Measurements from ENCODE around the gene ME3. TPM values are rescaled to one million over a fixed set of nuclear protein-coding genes. Genes with fewer than 3 reads are reported as not detected.
"Not testable (repeated sequence)": the region's sequence is repeated elsewhere in the genome, so short reads cannot be mapped to it uniquely, and the experiment has no call there.

The ME3 gene
- total RNA-seq, 1 donor from 2014 or later = 0.92 TPM

DNA sequence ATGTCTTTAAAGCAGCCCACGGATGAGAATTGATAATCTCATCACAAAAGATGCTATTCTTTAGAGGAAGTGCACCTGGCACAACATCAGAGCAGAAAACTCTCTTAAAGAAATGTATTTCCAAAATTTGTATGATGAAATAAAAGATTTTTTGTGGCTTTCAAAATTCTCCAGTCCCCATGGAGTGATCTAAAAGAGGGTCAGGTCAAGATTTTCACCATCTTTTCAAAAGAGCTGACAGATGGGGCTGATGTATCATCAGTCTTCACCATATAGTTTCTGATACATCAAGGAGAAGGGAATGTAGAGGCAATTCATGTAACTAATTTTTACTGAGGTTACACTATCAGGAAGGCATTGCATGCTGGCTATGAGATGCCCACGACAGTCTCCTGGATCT is 11.7 kb downstream of the ME3 start:
- TF ChIP-seq, protein P1, sequence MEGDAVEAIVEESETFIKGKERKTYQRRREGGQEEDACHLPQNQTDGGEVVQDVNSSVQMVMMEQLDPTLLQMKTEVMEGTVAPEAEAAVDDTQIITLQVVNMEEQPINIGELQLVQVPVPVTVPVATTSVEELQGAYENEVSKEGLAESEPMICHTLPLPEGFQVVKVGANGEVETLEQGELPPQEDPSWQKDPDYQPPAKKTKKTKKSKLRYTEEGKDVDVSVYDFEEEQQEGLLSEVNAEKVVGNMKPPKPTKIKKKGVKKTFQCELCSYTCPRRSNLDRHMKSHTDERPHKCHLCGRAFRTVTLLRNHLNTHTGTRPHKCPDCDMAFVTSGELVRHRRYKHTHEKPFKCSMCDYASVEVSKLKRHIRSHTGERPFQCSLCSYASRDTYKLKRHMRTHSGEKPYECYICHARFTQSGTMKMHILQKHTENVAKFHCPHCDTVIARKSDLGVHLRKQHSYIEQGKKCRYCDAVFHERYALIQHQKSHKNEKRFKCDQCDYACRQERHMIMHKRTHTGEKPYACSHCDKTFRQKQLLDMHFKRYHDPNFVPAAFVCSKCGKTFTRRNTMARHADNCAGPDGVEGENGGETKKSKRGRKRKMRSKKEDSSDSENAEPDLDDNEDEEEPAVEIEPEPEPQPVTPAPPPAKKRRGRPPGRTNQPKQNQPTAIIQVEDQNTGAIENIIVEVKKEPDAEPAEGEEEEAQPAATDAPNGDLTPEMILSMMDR (IDR thresholded peaks at IDR 0.05; ENCODE audit: unreplicated experiment) = no peak
- DNase-seq (ENCODE audit: low spot score) = no peak
- no peaks in the 10 kb centered on the region for H3K4me1 Mint-ChIP-seq (ENCODE audit: unreplicated experiment)
- no peak overlapping the region for H3K27ac Mint-ChIP-seq (ENCODE audit: unreplicated experiment)
- H3K27me3 Mint-ChIP-seq (ENCODE audit: unreplicated experiment) = peaks cover 1% of the 10 kb centered on the region
- H3K36me3 Mint-ChIP-seq (ENCODE audit: low read depth, unreplicated experiment) = no peaks in the 10 kb centered on the region
- no peaks in the 10 kb centered on the region for H3K9me3 Mint-ChIP-seq (ENCODE audit: unreplicated experiment)
- H3K4me3 Mint-ChIP-seq (ENCODE audit: unreplicated experiment) = no peak overlapping the region

DNA sequence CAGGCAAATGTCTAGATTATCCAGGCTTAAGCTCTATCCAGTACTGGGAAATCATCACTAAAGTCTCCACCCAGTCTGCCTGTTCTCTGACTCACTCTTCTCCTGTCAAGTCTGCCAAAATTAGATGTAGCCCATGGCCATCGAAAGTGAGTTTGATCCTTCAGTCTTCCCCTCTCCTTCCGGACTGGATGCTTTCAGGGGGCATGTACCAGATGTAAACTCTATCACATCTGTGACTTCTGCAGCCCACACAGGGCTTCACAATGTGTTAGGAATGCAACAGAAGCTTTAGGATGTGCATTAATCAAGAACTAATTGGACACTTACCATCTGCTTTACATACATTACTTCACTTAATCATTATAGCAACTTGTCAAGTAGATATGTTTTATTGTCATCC is 12.3 kb downstream of the ME3 start:
- no peak for DNase-seq (ENCODE audit: low spot score)
- TF ChIP-seq, protein P1 (IDR thresholded peaks at IDR 0.05; ENCODE audit: unreplicated experiment) = no peak
- Mint-ChIP-seq H3K9me3 (ENCODE audit: unreplicated experiment) (no peaks in the 10 kb centered on the region), H3K36me3 (ENCODE audit: low read depth, unreplicated experiment) (no peaks in the 10 kb centered on the region), H3K27me3 (ENCODE audit: unreplicated experiment) (peaks cover 1% of the 10 kb centered on the region), H3K4me1 (ENCODE audit: unreplicated experiment) (no peaks in the 10 kb centered on the region), H3K27ac (ENCODE audit: unreplicated experiment) (no peak overlapping the region), H3K4me3 (ENCODE audit: unreplicated experiment) (no peak overlapping the region)

DNA sequence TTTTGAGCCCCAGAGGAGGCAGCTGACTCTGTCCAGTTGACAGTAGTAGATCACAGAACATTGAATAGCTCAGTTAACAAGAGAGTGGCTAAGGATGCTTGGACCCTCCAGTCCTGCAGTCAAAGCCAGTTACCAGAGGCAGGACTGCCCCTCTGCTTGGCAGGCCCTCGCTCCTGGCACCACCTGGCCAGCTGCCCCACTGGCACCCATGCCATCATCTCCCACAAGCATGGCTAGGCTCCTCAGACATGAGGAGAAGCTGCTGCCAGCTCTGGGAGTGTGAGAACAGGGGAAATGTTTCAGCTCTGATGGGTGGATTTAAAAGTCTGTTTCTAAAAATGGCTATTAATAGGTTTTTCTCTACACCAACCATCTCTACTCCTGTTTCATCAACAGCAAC is 13.9 kb downstream of the ME3 start:
- no peaks in the 10 kb centered on the region for H3K4me1 Mint-ChIP-seq (ENCODE audit: unreplicated experiment)
- H3K27ac Mint-ChIP-seq (ENCODE audit: unreplicated experiment) = no peak overlapping the region
- no peak overlapping the region for H3K4me3 Mint-ChIP-seq (ENCODE audit: unreplicated experiment)

DNA sequence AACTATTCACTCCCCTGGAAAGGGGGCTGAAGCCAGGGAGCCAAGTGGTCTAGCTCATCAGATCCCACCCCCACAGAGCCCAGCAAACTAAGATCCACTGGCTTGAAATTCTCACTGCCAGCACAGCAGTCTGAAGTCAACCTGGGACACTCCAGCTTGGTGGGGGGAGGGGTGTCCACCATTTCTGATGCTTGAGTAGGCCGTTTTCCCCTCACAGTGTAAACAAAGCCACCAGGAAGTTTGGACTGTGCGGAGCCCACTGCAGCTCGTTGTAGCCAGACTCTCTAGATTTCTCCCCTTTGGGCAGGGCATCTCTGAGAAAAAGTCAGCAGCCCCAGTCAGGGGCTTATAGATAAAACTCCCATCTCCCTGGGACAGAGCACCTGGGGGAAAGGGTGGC is 27.2 kb downstream of the ME3 start:
- H3K27me3 Mint-ChIP-seq (ENCODE audit: unreplicated experiment); H3K36me3 Mint-ChIP-seq (ENCODE audit: low read depth, unreplicated experiment); DNase-seq (ENCODE audit: low spot score); H3K9me3 Mint-ChIP-seq (ENCODE audit: unreplicated experiment); H3K4me1 Mint-ChIP-seq (ENCODE audit: unreplicated experiment); H3K27ac Mint-ChIP-seq (ENCODE audit: unreplicated experiment); H3K4me3 Mint-ChIP-seq (ENCODE audit: unreplicated experiment): not testable (repeated sequence)

More for the DNA sequence above, 13.9 kb downstream of the ME3 start:
- no peaks in the 10 kb centered on the region for H3K9me3 Mint-ChIP-seq (ENCODE audit: unreplicated experiment)
- H3K36me3 Mint-ChIP-seq (ENCODE audit: low read depth, unreplicated experiment) = no peaks in the 10 kb centered on the region
- H3K27me3 Mint-ChIP-seq (ENCODE audit: unreplicated experiment) = peaks cover 1% of the 10 kb centered on the region
- TF ChIP-seq, protein P1 (IDR thresholded peaks at IDR 0.05; ENCODE audit: unreplicated experiment) = no peak
- DNase-seq (ENCODE audit: low spot score) = no peak

DNA sequence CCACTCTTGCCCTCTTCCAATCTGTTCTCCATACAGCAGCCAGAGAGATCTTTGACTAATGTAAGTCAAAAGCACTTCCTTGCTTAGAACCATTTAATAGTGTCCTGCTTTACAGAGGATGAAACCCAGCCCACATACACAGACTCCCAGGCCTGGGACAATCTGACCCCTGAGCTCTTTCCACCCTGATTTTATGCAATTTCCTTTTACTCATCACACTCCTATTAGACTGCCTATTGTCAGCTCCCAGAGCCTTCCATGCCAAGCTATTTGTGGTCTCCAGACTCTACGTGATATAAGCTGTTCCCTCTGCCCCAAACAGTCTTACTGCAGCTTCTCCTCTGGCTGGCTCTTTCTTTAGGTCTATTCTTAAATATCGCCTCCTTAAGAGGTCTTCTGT is 28.1 kb downstream of the ME3 start:
- Mint-ChIP-seq H3K27me3 (ENCODE audit: unreplicated experiment) (peaks cover 7% of the 10 kb centered on the region), H3K4me1 (ENCODE audit: unreplicated experiment) (no peaks in the 10 kb centered on the region), H3K9me3 (ENCODE audit: unreplicated experiment) (peaks cover 5% of the 10 kb centered on the region), H3K4me3 (ENCODE audit: unreplicated experiment) (no peak overlapping the region), H3K27ac (ENCODE audit: unreplicated experiment) (no peak overlapping the region), H3K36me3 (ENCODE audit: low read depth, unreplicated experiment) (peaks cover 4% of the 10 kb centered on the region)
- DNase-seq (ENCODE audit: low spot score) = no peak
- TF ChIP-seq, protein P1 (IDR thresholded peaks at IDR 0.05; ENCODE audit: unreplicated experiment) = no peak

All from endothelial cell (in vitro differentiated cells).